Activated naive CD8-positive, alpha-beta T cell treated with anti-CD3 and anti-CD28 coated beads for 36 hours (primary cell): ENCODE results near the gene TSPAN9. TPM values are rescaled to one million over a fixed set of nuclear protein-coding genes. Genes with fewer than 3 reads are reported as not detected.

Experiments used
- DNase-seq: peaks from one replicate; pipeline ENCODE4 v3.0.0; 2021
- H3K27ac Mint-ChIP-seq: one replicate; pipeline ENCODE4 v1.8.0; 2022; ENCODE audit warnings: mild to moderate bottlenecking, moderate library complexity, mixed read lengths
- H3K27me3 Mint-ChIP-seq: one replicate; pipeline ENCODE4 v1.8.0; 2022; ENCODE audit warnings: mild to moderate bottlenecking, mixed read lengths
- H3K36me3 Mint-ChIP-seq: one replicate; pipeline ENCODE4 v1.8.0; 2021; ENCODE audit warnings: mild to moderate bottlenecking, mixed read lengths
- H3K4me1 Mint-ChIP-seq: one replicate; pipeline ENCODE4 v1.8.0; 2021; ENCODE audit warnings: mixed read lengths
- H3K4me3 Mint-ChIP-seq: one replicate; pipeline ENCODE4 v1.8.0; 2022; ENCODE audit warnings: mild to moderate bottlenecking, moderate library complexity, mixed read lengths
- H3K9me3 Mint-ChIP-seq: one replicate; pipeline ENCODE4 v1.8.0; 2022; ENCODE audit warnings: mixed read lengths
- total RNA-seq, 2 experiments: library from RNA; stranded (reverse); gene quantifications; one replicate each; pipeline ENCODE4 v1.2.3, GENCODE V29; 2021

TSPAN9 gene
- total RNA-seq, 2 experiments from 2014 or later, result 0.24 to 0.31 TPM

GRCh38 chr12:3311491-3312103, 234.4 kb downstream of the TSPAN9 start:
- peaks cover 16% of the 10 kb centered on the region for H3K27me3 Mint-ChIP-seq
- DNase-seq, result no peak
- no peaks in the 10 kb centered on the region for H3K9me3 Mint-ChIP-seq
- H3K4me1 Mint-ChIP-seq, result no peaks in the 10 kb centered on the region
- no peak overlapping the region for H3K4me3 Mint-ChIP-seq
- H3K36me3 Mint-ChIP-seq, result no peaks in the 10 kb centered on the region
- no peak overlapping the region for H3K27ac Mint-ChIP-seq

GRCh38 chr12:3313066-3313465, 235.9 kb downstream of the TSPAN9 start:
- Mint-ChIP-seq H3K4me3 (no peak overlapping the region), H3K27ac (no peak overlapping the region), H3K27me3 (peaks cover 16% of the 10 kb centered on the region), H3K4me1 (no peaks in the 10 kb centered on the region), H3K36me3 (no peaks in the 10 kb centered on the region), H3K9me3 (no peaks in the 10 kb centered on the region)
- DNase-seq, result no peak

GRCh38 chr12:3313675-3314663, 236.8 kb downstream of the TSPAN9 start:
- no peak overlapping the region for H3K4me3 Mint-ChIP-seq
- H3K27ac Mint-ChIP-seq, result no peak overlapping the region
- H3K36me3 Mint-ChIP-seq, result no peaks in the 10 kb centered on the region
- peaks cover 16% of the 10 kb centered on the region for H3K27me3 Mint-ChIP-seq
- DNase-seq, result no peak
- no peaks in the 10 kb centered on the region for H3K9me3 Mint-ChIP-seq
- H3K4me1 Mint-ChIP-seq, result no peaks in the 10 kb centered on the region

GRCh38 chr12:3315201-3315661, 238.1 kb downstream of the TSPAN9 start:
- Mint-ChIP-seq H3K4me3 (no peak overlapping the region), H3K4me1 (no peaks in the 10 kb centered on the region), H3K27me3 (peaks cover 16% of the 10 kb centered on the region), H3K36me3 (no peaks in the 10 kb centered on the region), H3K9me3 (no peaks in the 10 kb centered on the region), H3K27ac (no peak overlapping the region)
- no peak for DNase-seq

- no peak overlapping the region for H3K4me3 Mint-ChIP-seq
- DNase-seq, result no peak
- no peak overlapping the region for H3K27ac Mint-ChIP-seq
- H3K36me3 Mint-ChIP-seq, result no peaks in the 10 kb centered on the region
- no peaks in the 10 kb centered on the region for H3K4me1 Mint-ChIP-seq
- peaks cover 13% of the 10 kb centered on the region for H3K27me3 Mint-ChIP-seq
- no peaks in the 10 kb centered on the region for H3K9me3 Mint-ChIP-seq
Observed at GRCh38 chr12:3316776-3317480, 239.7 kb downstream of the TSPAN9 start.

- Mint-ChIP-seq H3K36me3 (no peaks in the 10 kb centered on the region), H3K27me3 (peaks cover 13% of the 10 kb centered on the region), H3K4me3 (no peak overlapping the region), H3K9me3 (no peaks in the 10 kb centered on the region), H3K4me1 (no peaks in the 10 kb centered on the region), H3K27ac (no peak overlapping the region)
- no peak for DNase-seq
Observed at GRCh38 chr12:3317481-3317815, 240.3 kb downstream of the TSPAN9 start.

- Mint-ChIP-seq H3K27me3 (peaks cover 13% of the 10 kb centered on the region), H3K4me1 (no peaks in the 10 kb centered on the region), H3K4me3 (no peak overlapping the region), H3K27ac (no peak overlapping the region), H3K36me3 (no peaks in the 10 kb centered on the region), H3K9me3 (no peaks in the 10 kb centered on the region)
- no peak for DNase-seq
Observed at GRCh38 chr12:3317841-3318501, 240.8 kb downstream of the TSPAN9 start.

GRCh38 chr12:3319723-3320492, 242.7 kb downstream of the TSPAN9 start:
- no peaks in the 10 kb centered on the region for H3K36me3 Mint-ChIP-seq
- no peaks in the 10 kb centered on the region for H3K4me1 Mint-ChIP-seq
- no peak for DNase-seq
- H3K4me3 Mint-ChIP-seq, result no peak overlapping the region
- peaks cover 2% of the 10 kb centered on the region for H3K27me3 Mint-ChIP-seq
- no peak overlapping the region for H3K27ac Mint-ChIP-seq
- H3K9me3 Mint-ChIP-seq, result no peaks in the 10 kb centered on the region

- no peak for DNase-seq
- Mint-ChIP-seq H3K27me3 (no peaks in the 10 kb centered on the region), H3K36me3 (no peaks in the 10 kb centered on the region), H3K9me3 (no peaks in the 10 kb centered on the region), H3K27ac (no peak overlapping the region), H3K4me1 (no peaks in the 10 kb centered on the region), H3K4me3 (no peak overlapping the region)
Observed at GRCh38 chr12:3320881-3321509, 243.8 kb downstream of the TSPAN9 start.

- no peak overlapping the region for H3K27ac Mint-ChIP-seq
- no peaks in the 10 kb centered on the region for H3K36me3 Mint-ChIP-seq
- H3K4me1 Mint-ChIP-seq, result no peaks in the 10 kb centered on the region
- no peak overlapping the region for H3K4me3 Mint-ChIP-seq
- no peak for DNase-seq
- no peaks in the 10 kb centered on the region for H3K27me3 Mint-ChIP-seq
- no peaks in the 10 kb centered on the region for H3K9me3 Mint-ChIP-seq
Observed at GRCh38 chr12:3321881-3322280, 244.7 kb downstream of the TSPAN9 start.

GRCh38 chr12:3323002-3323685, 246.0 kb downstream of the TSPAN9 start:
- H3K27me3 Mint-ChIP-seq, result no peaks in the 10 kb centered on the region
- no peaks in the 10 kb centered on the region for H3K36me3 Mint-ChIP-seq
- H3K4me1 Mint-ChIP-seq, result no peaks in the 10 kb centered on the region
- DNase-seq, result no peak
- H3K4me3 Mint-ChIP-seq, result no peak overlapping the region
- H3K9me3 Mint-ChIP-seq, result no peaks in the 10 kb centered on the region
- H3K27ac Mint-ChIP-seq, result no peak overlapping the region

- H3K4me3 Mint-ChIP-seq, result no peak overlapping the region
Observed at GRCh38 chr12:3325736-3326135, 248.6 kb downstream of the TSPAN9 start.

GRCh38 chr12:3326156-3326849, 249.1 kb downstream of the TSPAN9 start:
- no peak overlapping the region for H3K4me3 Mint-ChIP-seq
- DNase-seq, result no peak
- no peak overlapping the region for H3K27ac Mint-ChIP-seq
- no peaks in the 10 kb centered on the region for H3K27me3 Mint-ChIP-seq
- no peaks in the 10 kb centered on the region for H3K36me3 Mint-ChIP-seq
- H3K9me3 Mint-ChIP-seq, result no peaks in the 10 kb centered on the region
- no peaks in the 10 kb centered on the region for H3K4me1 Mint-ChIP-seq

More at GRCh38 chr12:3325736-3326135, 248.6 kb downstream of the TSPAN9 start:
- no peak for DNase-seq
- Mint-ChIP-seq H3K4me1 (no peaks in the 10 kb centered on the region), H3K36me3 (no peaks in the 10 kb centered on the region), H3K27ac (no peak overlapping the region), H3K27me3 (no peaks in the 10 kb centered on the region), H3K9me3 (no peaks in the 10 kb centered on the region)
